ENCODE measurements around the gene ELAVL1.
"Not testable (repeated sequence)": the region's sequence is repeated elsewhere in the genome, so short reads cannot be mapped to it uniquely, and the experiment has no call there.

Gene ELAVL1

DNA sequence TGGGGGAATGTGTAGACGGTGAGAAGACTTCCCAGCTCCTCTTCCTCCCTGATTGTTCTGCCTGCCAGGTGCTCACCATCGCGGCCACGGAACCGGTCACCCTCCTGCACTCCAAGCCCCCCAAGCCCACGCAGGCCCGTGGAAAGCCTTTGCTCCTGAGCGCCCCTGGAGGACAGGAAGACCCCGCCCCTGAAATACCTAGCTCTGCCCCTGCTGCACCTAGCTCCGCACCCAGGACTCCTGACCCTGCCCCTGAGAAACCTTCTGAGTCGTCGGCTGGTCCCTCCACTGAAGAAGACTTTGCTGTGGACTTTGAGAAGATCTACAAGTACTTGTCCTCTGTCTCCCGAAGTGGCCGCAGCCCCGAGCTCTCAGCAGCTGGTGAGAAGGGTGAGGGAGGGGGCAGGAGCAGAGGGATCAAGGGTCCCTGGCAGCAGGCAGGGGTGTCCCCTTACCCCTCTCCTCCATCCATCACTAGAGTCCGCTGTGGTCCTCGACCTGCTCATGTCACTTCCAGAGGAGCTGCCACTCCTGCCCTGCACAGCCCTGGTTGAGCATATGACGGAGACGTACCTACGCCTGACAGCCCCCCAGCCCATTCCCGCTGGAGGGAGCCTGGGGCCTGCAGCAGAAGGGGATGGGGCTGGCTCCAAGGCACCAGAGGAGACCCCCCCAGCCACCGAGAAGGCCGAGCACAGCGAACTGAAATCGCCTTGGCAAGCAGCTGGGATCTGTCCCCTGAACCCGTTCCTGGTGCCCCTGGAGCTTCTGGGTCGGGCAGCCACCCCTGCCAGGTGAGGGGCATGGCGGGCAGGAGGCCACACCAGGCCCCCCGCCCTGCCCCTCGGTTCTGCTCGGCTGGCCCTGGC, 83.2 kb downstream of the ELAVL1 start:
- H3K27ac ChIP-seq (ENCODE audit: low read length) = no peak overlapping the region
- peaks cover 1% of the 10 kb centered on the region; the same call in 1 of the 2 replicates for H3K27me3 ChIP-seq (ENCODE audit: control insufficient read depth, insufficient read depth, low read length)
- DNase-seq (ENCODE audit: low read depth, low spot score) = no peak
- H3K4me3 ChIP-seq (ENCODE audit: low read length) = no peak overlapping the region
- H3K4me1 ChIP-seq (ENCODE audit: control insufficient read depth, insufficient read depth, low read length) = 0 out of 2 replicates have a peak, but pooled peaks cover 3% of the 10 kb centered on the region
- H3K9me3 ChIP-seq (ENCODE audit: control insufficient read depth, insufficient read depth, low read length) = no peaks in the 10 kb centered on the region
- WGBS (ENCODE audit: insufficient coverage, insufficient read length) = no CpG with 5 or more reads among the region's 31 CpGs
- H3K36me3 ChIP-seq (ENCODE audit: control insufficient read depth, insufficient read depth, low read length) = peaks cover 3% of the 10 kb centered on the region; the same call in 1 of the 2 replicates

DNA sequence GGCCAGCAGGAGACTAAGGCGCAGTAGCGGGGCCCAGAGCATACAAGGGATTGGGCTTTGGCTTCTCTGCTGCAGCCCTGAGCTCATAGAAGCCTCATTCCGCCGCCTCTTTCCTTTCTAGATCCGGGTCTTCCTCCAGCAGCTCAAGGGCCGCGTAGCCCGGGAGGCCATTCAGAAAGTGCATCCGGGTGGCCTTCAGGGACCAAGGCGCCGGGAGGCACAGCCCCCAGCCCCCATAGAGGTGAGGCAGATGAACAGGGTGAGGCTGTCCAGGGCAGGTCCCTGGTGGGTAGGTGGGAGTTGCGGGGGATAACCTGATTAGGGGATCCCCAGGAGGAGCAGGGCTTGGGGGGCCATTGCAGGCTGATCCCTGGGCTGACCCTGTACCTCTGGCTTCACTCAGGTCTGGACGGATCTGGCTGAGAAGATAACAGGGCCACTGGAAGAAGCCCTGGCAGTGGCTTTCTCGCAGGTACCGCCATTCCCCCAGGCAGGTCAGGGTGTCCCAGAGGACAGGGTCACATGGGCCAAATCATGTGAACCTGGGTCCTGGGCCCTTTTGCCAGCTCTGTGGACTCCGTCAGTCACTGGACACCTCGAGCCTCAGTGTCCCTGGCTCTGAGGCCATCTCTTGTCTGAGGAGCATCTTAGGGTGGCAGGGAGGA, 84.0 kb downstream of the ELAVL1 start:
- peaks cover 5% of the 10 kb centered on the region; the same call in 1 of the 2 replicates for H3K27me3 ChIP-seq (ENCODE audit: control insufficient read depth, insufficient read depth, low read length)
- H3K27ac ChIP-seq (ENCODE audit: low read length) = no peak overlapping the region
- 0 out of 2 replicates have a peak, but pooled peaks cover 3% of the 10 kb centered on the region for H3K4me1 ChIP-seq (ENCODE audit: control insufficient read depth, insufficient read depth, low read length)
- DNase-seq (ENCODE audit: low read depth, low spot score) = no peak
- H3K4me3 ChIP-seq (ENCODE audit: low read length) = peak overlapping the region; percentile 37; the same call in 1 of the 2 replicates
- no CpG with 5 or more reads among the region's 17 CpGs for WGBS (ENCODE audit: insufficient coverage, insufficient read length)
- no peaks in the 10 kb centered on the region for H3K9me3 ChIP-seq (ENCODE audit: control insufficient read depth, insufficient read depth, low read length)
- H3K36me3 ChIP-seq (ENCODE audit: control insufficient read depth, insufficient read depth, low read length) = 0 out of 2 replicates have a peak, but pooled peaks cover 3% of the 10 kb centered on the region

DNA sequence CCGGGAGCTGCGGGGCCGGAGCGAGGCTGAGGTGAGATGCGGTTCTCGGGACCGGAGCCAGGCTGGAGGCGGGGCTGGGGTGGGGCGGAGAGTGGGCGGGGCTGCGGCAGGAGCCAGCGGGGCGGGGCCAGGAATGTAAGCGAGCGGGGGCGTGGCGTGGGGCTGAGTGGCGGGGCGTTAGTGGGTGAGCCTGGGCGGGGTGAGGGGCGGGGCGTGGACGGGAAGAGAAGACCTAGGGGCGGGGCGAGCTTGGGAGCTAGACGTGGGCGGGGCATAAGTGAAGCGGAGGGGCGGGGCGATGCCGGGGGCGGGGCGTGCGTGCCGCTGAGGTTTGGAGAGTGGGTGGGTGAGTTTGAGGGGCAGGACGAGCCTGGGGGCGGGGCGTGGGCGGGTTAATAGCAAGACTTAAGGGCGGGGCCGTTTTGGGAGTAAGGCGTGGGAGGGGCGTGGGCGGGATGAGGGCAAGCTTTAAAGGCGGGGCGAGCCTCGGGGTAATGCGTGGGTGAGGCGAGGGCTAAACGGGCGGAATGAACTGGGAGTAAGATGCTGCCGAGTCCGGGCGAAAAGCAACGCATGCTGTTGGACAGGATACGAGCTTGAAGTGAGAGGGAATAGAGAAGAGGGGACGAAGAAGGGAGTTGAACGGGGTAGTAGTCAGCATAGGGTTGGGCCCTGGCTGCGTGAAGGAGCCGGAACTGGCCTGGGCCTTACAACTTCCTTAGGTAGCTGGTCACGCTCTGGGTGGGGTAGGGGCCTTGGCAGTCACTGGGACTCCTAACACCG, 84.7 kb downstream of the ELAVL1 start:
- no peak for DNase-seq (ENCODE audit: low read depth, low spot score)
- H3K9me3 ChIP-seq (ENCODE audit: control insufficient read depth, insufficient read depth, low read length) = no peaks in the 10 kb centered on the region
- H3K4me1 ChIP-seq (ENCODE audit: control insufficient read depth, insufficient read depth, low read length) = peaks cover 2% of the 10 kb centered on the region; the same call in 1 of the 2 replicates
- H3K27ac ChIP-seq (ENCODE audit: low read length) = no peak overlapping the region
- 0 out of 2 replicates have a peak, but pooled peaks cover 3% of the 10 kb centered on the region for H3K36me3 ChIP-seq (ENCODE audit: control insufficient read depth, insufficient read depth, low read length)
- H3K27me3 ChIP-seq (ENCODE audit: control insufficient read depth, insufficient read depth, low read length) = peaks cover 8% of the 10 kb centered on the region; the same call in 1 of the 2 replicates
- peak overlapping the region; percentile 74 for H3K4me3 ChIP-seq (ENCODE audit: low read length)
- WGBS (ENCODE audit: insufficient coverage, insufficient read length) = no CpG with 5 or more reads among the region's 62 CpGs

DNA sequence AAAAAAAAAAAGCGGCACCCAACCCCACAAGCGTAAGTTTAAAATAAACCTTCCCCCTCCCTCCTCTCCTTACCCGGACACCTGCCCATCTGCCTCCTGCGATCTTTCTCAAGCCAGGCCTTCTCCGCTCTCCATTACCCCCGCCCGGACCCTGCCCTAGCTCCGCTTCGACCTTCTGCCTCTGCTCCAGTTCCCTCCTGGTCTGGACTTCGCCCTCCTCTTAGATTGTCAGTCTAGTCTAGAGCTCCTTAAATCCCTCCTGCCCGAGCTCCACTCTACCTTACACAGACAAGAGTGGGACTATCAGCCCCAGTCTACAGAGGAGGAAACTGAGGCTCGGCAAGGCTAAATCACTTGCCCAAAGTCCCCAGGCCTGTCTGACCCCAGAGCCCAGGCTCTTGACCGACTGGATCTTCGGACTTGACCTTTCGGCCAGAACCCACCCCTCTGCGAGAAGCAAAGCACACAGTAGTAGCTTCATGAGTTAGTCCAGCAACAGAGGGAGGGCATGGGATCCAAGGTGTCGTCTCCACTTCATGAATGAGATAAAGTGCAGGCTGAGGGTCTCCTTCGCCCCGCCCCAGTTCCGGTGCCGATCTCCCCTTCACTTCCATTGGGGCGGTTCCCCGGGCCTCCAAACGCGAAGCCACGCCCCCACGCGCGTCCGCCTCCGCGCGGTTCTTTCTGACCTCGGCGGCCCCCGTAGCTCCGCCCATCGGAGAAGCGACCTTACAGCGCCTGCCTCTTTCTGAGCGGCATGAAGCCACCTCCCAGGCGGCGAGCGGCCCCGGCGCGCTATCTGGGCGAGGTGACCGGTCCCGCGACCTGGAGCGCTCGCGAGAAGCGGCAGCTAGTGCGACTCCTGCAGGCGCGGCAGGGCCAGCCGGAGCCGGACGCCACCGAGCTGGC, 85.6 kb downstream of the ELAVL1 start, which contains the start of gene SNAPC2:
Gene SNAPC2 (plus strand): TSS at position 729 of the 909 bp plus-strand sequence. CDS start 29 bp downstream, at position 758.
- Histone ChIP-seq H3K4me3 (ENCODE audit: low read length) (peak within 1 kb of the TSS; percentile 74), H3K27ac (ENCODE audit: low read length) (no peak within 1 kb of the TSS), H3K4me1 (ENCODE audit: control insufficient read depth, insufficient read depth, low read length) (peaks cover 2% of the 10 kb centered on the region; the same call in 1 of the 2 replicates), H3K9me3 (ENCODE audit: control insufficient read depth, insufficient read depth, low read length) (no peaks in the 10 kb centered on the region), H3K36me3 (ENCODE audit: control insufficient read depth, insufficient read depth, low read length) (0 out of 2 replicates have a peak, but pooled peaks cover 3% of the 10 kb centered on the region), H3K27me3 (ENCODE audit: control insufficient read depth, insufficient read depth, low read length) (peaks cover 13% of the 10 kb centered on the region)
- no CpG with 5 or more reads among the region's 62 CpGs for WGBS (ENCODE audit: insufficient coverage, insufficient read length)
- DNase-seq (ENCODE audit: low read depth, low spot score) = no peak

DNA sequence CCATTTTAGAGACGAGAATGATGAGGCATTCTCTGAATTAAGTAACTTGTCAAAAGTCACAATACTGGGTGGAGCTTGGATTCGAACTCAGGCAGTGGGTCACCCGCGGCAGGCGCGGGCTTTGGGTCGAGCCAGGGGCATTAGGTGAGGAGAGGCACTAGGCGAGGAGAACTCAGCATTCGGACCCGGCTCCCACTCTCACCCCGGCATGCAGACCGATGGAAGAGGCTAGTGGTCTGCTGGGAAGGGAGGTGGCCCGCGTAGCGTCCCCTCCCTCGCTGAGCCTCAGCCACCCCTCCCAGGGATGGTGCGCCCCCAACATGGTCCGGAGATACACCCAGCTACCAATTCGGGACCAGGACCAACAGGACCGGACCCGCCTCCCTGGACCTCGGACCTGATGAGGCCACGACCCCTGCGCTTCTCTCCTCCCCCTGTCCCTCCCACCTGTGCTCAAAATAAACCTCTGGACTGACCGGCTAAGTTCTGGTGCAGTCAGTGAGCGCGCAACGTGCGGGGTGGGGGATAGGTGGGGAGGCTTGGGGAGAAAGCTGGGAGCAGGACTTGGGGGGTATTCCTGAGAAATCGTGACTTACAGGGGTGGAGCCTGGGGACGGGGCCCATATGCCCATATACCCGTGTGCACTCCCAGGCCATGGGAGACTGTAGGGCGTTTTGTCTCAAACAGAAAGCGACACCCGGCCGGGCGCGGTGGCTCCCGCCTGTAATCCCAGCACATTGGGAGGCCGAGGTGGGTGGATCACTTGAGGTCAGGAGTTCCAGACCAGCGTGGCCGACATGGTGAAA, 86.6 kb downstream of the ELAVL1 start:
- no CpG with 5 or more reads among the region's 42 CpGs for WGBS (ENCODE audit: insufficient coverage, insufficient read length)
- Histone ChIP-seq H3K9me3 (ENCODE audit: control insufficient read depth, insufficient read depth, low read length) (no peaks in the 10 kb centered on the region), H3K27ac (ENCODE audit: low read length) (no peak overlapping the region), H3K27me3 (ENCODE audit: control insufficient read depth, insufficient read depth, low read length) (peaks cover 13% of the 10 kb centered on the region), H3K36me3 (ENCODE audit: control insufficient read depth, insufficient read depth, low read length) (0 out of 2 replicates have a peak, but pooled peaks cover 3% of the 10 kb centered on the region), H3K4me3 (ENCODE audit: low read length) (no peak overlapping the region), H3K4me1 (ENCODE audit: control insufficient read depth, insufficient read depth, low read length) (no peaks in the 10 kb centered on the region; the same call in 1 of the 2 replicates)
- DNase-seq (ENCODE audit: low read depth, low spot score) = no peak

DNA sequence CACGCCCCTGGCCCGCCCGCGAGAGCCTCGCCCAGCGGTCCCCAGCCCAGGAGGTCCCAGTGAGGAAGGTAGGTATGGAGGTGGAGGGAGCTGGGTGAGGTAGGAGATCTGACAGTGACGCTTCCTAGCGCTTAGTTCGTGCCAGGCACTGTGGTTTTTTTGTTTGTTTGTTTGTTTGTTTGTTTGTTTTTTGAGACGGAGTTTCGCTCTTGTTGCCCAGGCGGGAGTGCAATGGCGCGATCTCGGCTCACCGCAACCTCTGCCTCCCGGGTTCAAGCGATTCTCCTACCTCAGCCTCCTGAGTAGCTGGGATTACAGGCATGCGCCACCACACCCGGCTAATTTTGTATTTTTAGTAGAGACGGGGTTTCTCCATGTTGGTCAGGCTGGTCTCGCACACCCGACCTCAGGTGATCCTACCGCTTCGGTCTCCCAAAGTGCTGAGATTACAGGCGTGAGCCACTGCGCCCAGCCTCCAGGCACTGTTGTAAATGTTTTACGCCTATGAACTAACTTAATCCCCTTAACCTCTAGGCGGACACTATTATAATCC, 87.3 kb downstream of the ELAVL1 start:
- peaks cover 13% of the 10 kb centered on the region for H3K27me3 ChIP-seq (ENCODE audit: control insufficient read depth, insufficient read depth, low read length)
- no CpG with 5 or more reads among the region's 29 CpGs for WGBS (ENCODE audit: insufficient coverage, insufficient read length)

DNA sequence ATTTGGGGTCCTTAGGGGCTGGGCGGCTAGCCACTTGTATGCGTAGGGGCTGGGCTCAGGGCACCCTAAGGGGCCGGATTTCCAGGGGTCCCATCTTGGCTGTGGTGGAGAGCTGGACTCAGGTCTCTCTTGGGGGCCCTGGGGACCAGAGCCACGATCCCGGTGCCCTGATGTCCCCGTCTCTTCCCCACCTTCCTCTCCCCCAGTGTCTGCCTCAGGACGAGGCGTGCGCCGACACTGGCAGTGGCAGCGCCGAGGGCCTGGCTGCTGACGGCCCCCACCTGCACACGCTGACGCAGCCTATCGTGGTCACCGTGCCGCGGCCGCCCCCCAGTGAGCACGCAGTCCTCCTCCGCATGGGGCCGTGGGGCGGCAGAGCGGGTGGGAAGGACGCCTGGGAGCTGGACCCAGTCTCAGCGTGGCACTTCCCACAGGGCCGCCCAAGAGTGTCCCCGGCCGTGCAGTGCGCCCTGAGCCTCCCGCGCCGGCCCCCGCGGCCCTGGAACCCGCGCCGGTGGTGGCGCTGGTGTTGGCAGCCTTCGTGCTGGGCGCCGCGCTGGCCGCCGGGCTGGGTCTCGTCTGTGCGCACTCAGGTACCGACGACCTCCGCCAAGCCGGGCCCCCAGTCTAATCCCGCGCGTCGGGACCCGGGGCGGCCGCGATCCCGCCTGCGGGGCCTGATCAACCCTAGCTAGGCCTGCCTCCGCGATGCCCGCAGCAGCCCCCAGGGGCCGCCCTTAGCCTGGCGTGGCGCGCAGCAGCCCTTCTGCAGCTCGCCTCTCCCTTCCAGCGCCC, 88.0 kb downstream of the ELAVL1 start:
- H3K4me3 ChIP-seq (ENCODE audit: low read length) = peak overlapping the region; percentile 55; the same call in 1 of the 2 replicates
- no CpG with 5 or more reads among the region's 71 CpGs for WGBS (ENCODE audit: insufficient coverage, insufficient read length)
- peaks cover 13% of the 10 kb centered on the region for H3K27me3 ChIP-seq (ENCODE audit: control insufficient read depth, insufficient read depth, low read length)
- no peaks in the 10 kb centered on the region for H3K9me3 ChIP-seq (ENCODE audit: control insufficient read depth, insufficient read depth, low read length)
- H3K36me3 ChIP-seq (ENCODE audit: control insufficient read depth, insufficient read depth, low read length) = peaks cover 6% of the 10 kb centered on the region; the same call in 1 of the 2 replicates
- H3K27ac ChIP-seq (ENCODE audit: low read length) = no peak overlapping the region
- no peak for DNase-seq (ENCODE audit: low read depth, low spot score)
- H3K4me1 ChIP-seq (ENCODE audit: control insufficient read depth, insufficient read depth, low read length) = no peaks in the 10 kb centered on the region; the same call in 1 of the 2 replicates

More for the DNA sequence above, 87.3 kb downstream of the ELAVL1 start:
- H3K27ac ChIP-seq (ENCODE audit: low read length); H3K4me1 ChIP-seq (ENCODE audit: control insufficient read depth, insufficient read depth, low read length); H3K36me3 ChIP-seq (ENCODE audit: control insufficient read depth, insufficient read depth, low read length); DNase-seq (ENCODE audit: low read depth, low spot score); H3K9me3 ChIP-seq (ENCODE audit: control insufficient read depth, insufficient read depth, low read length): not testable (repeated sequence)
- peak overlapping the region; percentile 55; the same call in 1 of the 2 replicates for H3K4me3 ChIP-seq (ENCODE audit: low read length)

DNA sequence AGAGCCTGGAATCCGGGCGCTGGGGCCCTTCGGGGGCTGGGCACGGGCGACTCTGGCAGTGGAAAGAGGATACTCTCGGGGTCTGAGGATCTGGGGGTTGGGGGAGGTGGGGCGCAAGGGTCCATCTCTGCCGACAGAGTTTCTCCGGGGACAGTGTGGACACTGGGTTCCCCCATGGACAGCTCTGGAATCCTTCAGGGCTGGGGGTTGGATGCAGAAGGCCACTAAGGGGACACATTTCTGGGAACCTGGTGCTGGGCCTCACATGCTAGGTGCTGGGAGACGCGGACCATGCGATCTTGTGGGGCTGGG, 88.5 kb downstream of the ELAVL1 start:
- H3K27ac ChIP-seq (ENCODE audit: low read length) = no peak overlapping the region
- H3K36me3 ChIP-seq (ENCODE audit: control insufficient read depth, insufficient read depth, low read length) = peaks cover 7% of the 10 kb centered on the region
- WGBS (ENCODE audit: insufficient coverage, insufficient read length) = no CpG with 5 or more reads among the region's 12 CpGs
- DNase-seq (ENCODE audit: low read depth, low spot score) = no peak
- H3K9me3 ChIP-seq (ENCODE audit: control insufficient read depth, insufficient read depth, low read length) = no peaks in the 10 kb centered on the region
- H3K4me3 ChIP-seq (ENCODE audit: low read length) = peak overlapping the region; percentile 55; the same call in 1 of the 2 replicates
- H3K27me3 ChIP-seq (ENCODE audit: control insufficient read depth, insufficient read depth, low read length) = peaks cover 13% of the 10 kb centered on the region
- no peaks in the 10 kb centered on the region; the same call in 1 of the 2 replicates for H3K4me1 ChIP-seq (ENCODE audit: control insufficient read depth, insufficient read depth, low read length)
